Esophagus squamous epithelium (tissue), 5 donors: Measurements from ENCODE around the gene CHST8. TPM values are rescaled to one million over a fixed set of nuclear protein-coding genes. Genes with fewer than 3 reads are reported as not detected.

Experiments
- DNase-seq: peaks from one replicate; lab custom pipeline; 2025; lab: John Stamatoyannopoulos, UW
- H3K27ac ChIP-seq, 4 donors: fragments of 200-600 bp; sonication (generic); one replicate each; pipeline ENCODE4 v1.5.1; 2016 to 2019; ENCODE audit warnings: mild to moderate bottlenecking in 1 of 4
- H3K27me3 ChIP-seq, 4 donors: fragments of 200-600 bp; sonication (generic); 1 replicate in 3 of 4; 2 replicates in 1 of 4; pipeline versions ENCODE4 v1.5.1 to v1.6.0; 2017 to 2021; ENCODE audit warnings: antibody characterized with exemption in 1 of 4
- H3K36me3 ChIP-seq, 3 donors: fragments of 200-600 bp; sonication (generic); one replicate each; pipeline ENCODE4 v1.5.1; 2016 to 2019
- H3K4me1 ChIP-seq, 3 donors: fragments of 200-600 bp; sonication (generic); one replicate each; pipeline ENCODE4 v1.5.1; 2017 to 2019
- H3K4me3 ChIP-seq, 4 donors: fragments of 200-600 bp; sonication (generic); 1 replicate in 3 of 4; 2 replicates in 1 of 4; pipeline ENCODE4 v1.5.1; 2016 to 2019; ENCODE audit warnings: mild to moderate bottlenecking in 2 of 4, moderate library complexity in 1 of 4
- H3K9me3 ChIP-seq, 3 donors: fragments of 200-600 bp; sonication (generic); one replicate each; pipeline ENCODE4 v1.5.1; 2016 to 2019
- POLR2A ChIP-seq, 4 donors: fragments of 450-650 bp; IDR thresholded peaks; one replicate each; pipeline ENCODE4 v1.6.1; 2017; ENCODE audit warnings: antibody characterized with exemption in 4 of 4, mild to moderate bottlenecking in 4 of 4, moderate library complexity in 3 of 4
- WGBS, 2 donors: methylation state at CpG; one replicate each; pipeline ENCODE4 v1.1.5; 2018; 5-methylcytosine and 5-hydroxymethylcytosine counted together
- intact Hi-C: fragments of 100-400 bp; cut with DNase I; formaldehyde crosslinking; loops from one replicate; pipeline ENCODE4 v1.15.0; 2022
- total RNA-seq, 4 donors: library from RNA; depleted of rRNA; stranded (reverse); fragments of >200 nt; gene quantifications; one replicate each; pipeline ENCODE4 v1.1.0, GENCODE V29; 2016
- TF ChIP-seq, protein P1 (sequence below), 6 experiments: fragments of 450-650 bp in 4 of 6; fragments of 200-600 bp in 2 of 6; sonication (generic) in 2 of 6; IDR thresholded peaks; one replicate each; pipeline ENCODE4 v1.5.1; 2016 to 2019; ENCODE audit warnings: antibody characterized with exemption in 6 of 6, mild to moderate bottlenecking in 4 of 6, moderate library complexity in 4 of 6
- donor health status: DM: yes; HTN: yes; CAD: no.

Gene CHST8
- total RNA-seq, 4 donors from 2014 or later, result 0.38 TPM; not detected in 3

DNA sequence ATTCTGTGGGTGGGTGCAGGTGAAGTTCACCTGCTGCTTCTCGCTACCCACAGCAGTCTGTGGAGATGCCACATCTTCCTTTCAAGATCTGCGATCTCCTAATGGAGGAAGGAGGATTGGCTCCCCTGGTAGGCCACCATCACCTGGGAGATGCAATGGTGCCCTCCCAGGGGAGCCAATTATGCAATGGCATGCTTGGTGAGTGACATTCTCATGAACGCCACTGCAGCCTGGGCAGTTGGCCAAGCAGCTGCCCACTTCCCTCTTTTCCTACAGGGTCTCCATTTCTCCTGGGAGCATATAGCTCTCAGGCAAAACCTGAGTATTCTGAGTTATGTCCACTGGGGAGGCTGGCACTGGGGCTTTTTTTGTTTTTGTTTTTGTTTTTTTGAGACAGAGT, 91.4 kb downstream of the CHST8 start:
- no peak overlapping the region for H3K4me3 ChIP-seq
- TF ChIP-seq, protein P1, sequence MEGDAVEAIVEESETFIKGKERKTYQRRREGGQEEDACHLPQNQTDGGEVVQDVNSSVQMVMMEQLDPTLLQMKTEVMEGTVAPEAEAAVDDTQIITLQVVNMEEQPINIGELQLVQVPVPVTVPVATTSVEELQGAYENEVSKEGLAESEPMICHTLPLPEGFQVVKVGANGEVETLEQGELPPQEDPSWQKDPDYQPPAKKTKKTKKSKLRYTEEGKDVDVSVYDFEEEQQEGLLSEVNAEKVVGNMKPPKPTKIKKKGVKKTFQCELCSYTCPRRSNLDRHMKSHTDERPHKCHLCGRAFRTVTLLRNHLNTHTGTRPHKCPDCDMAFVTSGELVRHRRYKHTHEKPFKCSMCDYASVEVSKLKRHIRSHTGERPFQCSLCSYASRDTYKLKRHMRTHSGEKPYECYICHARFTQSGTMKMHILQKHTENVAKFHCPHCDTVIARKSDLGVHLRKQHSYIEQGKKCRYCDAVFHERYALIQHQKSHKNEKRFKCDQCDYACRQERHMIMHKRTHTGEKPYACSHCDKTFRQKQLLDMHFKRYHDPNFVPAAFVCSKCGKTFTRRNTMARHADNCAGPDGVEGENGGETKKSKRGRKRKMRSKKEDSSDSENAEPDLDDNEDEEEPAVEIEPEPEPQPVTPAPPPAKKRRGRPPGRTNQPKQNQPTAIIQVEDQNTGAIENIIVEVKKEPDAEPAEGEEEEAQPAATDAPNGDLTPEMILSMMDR (IDR thresholded peaks at IDR 0.05), result no peak
- TF ChIP-seq POLR2A (IDR thresholded peaks at IDR 0.05), result no peak
- peaks cover 0 to 25% (median 0%) of the 10 kb centered on the region in 4 donors for H3K27me3 ChIP-seq
- peaks cover 0 to 8% (median 0%) of the 10 kb centered on the region in 3 donors for H3K9me3 ChIP-seq
- 0 to 80% methylated on average over 1 to 2 of the region's 3 CpGs for WGBS, 2 donors
- intact Hi-C loops, result no loop called here
- no peak overlapping the region for H3K27ac ChIP-seq
- H3K36me3 ChIP-seq, result no peaks in the 10 kb centered on the region
- H3K4me1 ChIP-seq, result no peaks in the 10 kb centered on the region
- no peak for DNase-seq

DNA sequence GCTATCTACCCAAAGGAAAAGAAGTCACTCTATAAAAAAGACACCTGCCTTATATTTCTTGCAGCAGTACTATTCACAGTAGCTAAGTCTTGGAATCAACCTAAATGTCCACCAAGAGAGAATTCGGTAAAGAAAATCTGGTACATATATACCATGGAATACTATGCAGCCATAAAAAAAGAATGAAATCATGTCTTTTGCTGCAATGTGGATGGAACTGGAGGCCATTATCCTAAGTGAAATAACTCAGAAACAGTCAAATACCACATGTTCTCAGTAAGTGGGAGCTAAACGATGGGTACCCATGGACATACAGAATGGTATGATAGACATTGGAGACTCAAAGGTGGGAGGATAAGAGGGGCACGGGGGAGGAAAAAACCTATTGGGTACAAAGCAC, 92.4 kb downstream of the CHST8 start:
- no peak for DNase-seq
- 81 to 95% methylated on average over 3 of the region's 3 CpGs for WGBS, 2 donors
- Histone ChIP-seq H3K4me3 (no peak overlapping the region), H3K27me3 (peaks cover 0 to 34% (median 0%) of the 10 kb centered on the region in 4 donors), H3K36me3 (no peaks in the 10 kb centered on the region), H3K9me3 (peaks cover 0 to 8% (median 0%) of the 10 kb centered on the region in 3 donors), H3K27ac (no peak overlapping the region), H3K4me1 (no peaks in the 10 kb centered on the region)
- intact Hi-C loops, result no loop called here
- TF ChIP-seq, protein P1 (IDR thresholded peaks at IDR 0.05), result no peak
- no peak for TF ChIP-seq POLR2A (IDR thresholded peaks at IDR 0.05)

DNA sequence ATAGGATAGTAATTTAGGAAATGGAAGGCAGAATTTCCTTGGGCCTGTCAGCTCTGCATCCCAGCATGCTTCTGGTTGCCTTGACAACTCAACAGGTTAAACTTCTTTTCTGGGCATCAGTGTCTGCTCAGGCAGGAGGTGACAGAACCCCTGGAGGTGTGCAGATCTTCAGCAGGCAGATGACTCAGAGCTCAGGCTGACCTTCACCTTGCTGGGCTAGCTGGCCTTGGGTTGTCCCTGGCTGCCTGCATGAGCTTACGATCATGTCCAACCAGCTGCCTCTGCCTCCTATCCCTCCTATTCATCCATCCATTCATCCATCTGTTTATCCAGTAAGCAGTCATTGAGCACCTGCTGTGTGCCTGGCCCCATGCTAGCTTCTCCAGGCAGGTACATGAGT, 93.7 kb downstream of the CHST8 start:
- DNase-seq, result no peak
- intact Hi-C loops, result no loop called here
- 100% methylated on average over 1 of the region's 1 CpG for WGBS, 2 donors
- Histone ChIP-seq H3K4me1 (no peaks in the 10 kb centered on the region), H3K27me3 (peaks cover 0 to 45% (median 0%) of the 10 kb centered on the region in 4 donors), H3K9me3 (peaks cover 0 to 8% (median 0%) of the 10 kb centered on the region in 3 donors), H3K36me3 (no peaks in the 10 kb centered on the region), H3K4me3 (no peak overlapping the region), H3K27ac (no peak overlapping the region)
- TF ChIP-seq POLR2A (IDR thresholded peaks at IDR 0.05), result no peak
- TF ChIP-seq, protein P1 (IDR thresholded peaks at IDR 0.05), result no peak

DNA sequence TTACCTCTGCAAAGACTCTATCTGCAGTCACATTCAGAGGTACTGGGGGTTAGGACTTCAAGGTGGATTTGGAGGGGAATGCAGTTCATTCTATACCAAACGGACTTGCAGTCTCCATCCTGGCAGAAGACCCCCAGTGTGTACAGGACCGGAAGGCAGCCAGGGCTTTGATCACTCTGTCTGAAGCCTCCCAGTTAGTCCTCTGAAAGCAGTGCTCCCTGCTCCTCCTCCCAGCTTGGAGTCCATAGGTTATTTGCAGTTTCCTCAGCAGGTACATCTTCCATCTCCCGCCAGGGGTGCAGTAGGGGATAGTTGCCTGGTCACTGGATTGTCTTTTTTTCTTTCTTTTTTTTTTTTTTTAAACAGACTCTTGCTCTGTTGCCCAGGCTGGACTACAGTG, 96.1 kb downstream of the CHST8 start:
- 62 to 73% methylated on average over 3 of the region's 3 CpGs for WGBS, 2 donors
- intact Hi-C loops, result no loop called here
- H3K4me1 ChIP-seq, result no peaks in the 10 kb centered on the region
- no peaks in the 10 kb centered on the region for H3K36me3 ChIP-seq
- peaks cover 0 to 49% (median 0%) of the 10 kb centered on the region in 4 donors for H3K27me3 ChIP-seq
- no peak overlapping the region for H3K27ac ChIP-seq
- DNase-seq, result no peak
- no peak overlapping the region for H3K4me3 ChIP-seq
- peaks cover 0 to 8% (median 0%) of the 10 kb centered on the region in 3 donors for H3K9me3 ChIP-seq
- TF ChIP-seq POLR2A (IDR thresholded peaks at IDR 0.05), result no peak
- TF ChIP-seq, protein P1 (IDR thresholded peaks at IDR 0.05), result no peak

DNA sequence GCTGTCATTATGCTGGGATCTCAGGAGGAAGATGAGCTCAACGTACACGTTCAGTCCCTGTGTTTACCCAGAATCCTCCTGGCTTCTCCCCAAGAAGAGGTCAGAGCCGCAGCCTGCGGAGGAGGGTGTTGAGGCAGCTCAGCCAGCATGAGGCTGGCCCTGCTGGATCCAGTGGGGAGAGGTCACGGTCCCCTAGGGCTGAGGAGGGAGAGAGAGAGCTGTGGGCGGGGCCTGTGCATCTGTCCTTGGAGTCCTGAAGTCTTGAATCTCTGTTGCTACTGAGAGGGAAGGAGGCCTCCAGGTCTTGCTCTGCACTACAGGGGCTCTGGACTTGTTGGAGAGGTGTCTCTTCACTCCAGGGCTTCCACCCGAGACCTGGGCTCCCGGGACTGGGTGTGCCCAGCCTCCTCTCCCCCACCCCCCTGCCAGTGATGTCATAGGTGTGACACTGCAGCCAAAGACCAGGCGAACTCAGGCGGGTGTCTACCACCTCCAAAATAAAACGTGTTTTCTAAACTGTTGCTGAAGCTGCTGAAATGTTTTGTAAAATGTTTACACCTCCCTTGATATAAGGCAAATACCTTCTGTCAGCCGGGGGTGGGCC, 97.0 kb downstream of the CHST8 start:
- Histone ChIP-seq H3K4me1 (no peaks in the 10 kb centered on the region), H3K36me3 (no peaks in the 10 kb centered on the region), H3K27ac (no peak overlapping the region), H3K9me3 (peaks cover 0 to 8% (median 0%) of the 10 kb centered on the region in 3 donors), H3K27me3 (peaks cover 0 to 43% (median 0%) of the 10 kb centered on the region in 4 donors), H3K4me3 (no peak overlapping the region)
- DNase-seq, result no peak
- WGBS, 2 donors, result 36% methylated on average over 7 to 9 of the region's 12 CpGs
- TF ChIP-seq POLR2A (IDR thresholded peaks at IDR 0.05), result no peak
- TF ChIP-seq, protein P1 (IDR thresholded peaks at IDR 0.05), result no peak
- intact Hi-C loops, result no loop called here
